ENCODE measurements around the gene PIERCE2. TPM values are rescaled to one million over a fixed set of nuclear protein-coding genes. Genes with fewer than 3 reads are reported as not detected.

The PIERCE2 gene
- total RNA-seq, 1 experiment from 2014 or later: 3.5 TPM

GRCh38 chr15:55366981-55367380 lies 41.3 kb upstream of the PIERCE2 start:
- H3K4me1 Mint-ChIP-seq (ENCODE audit: insufficient read depth, unreplicated experiment): no peaks in the 10 kb centered on the region
- BruUV-seq (replicated peaks): no TSS peak
- no peaks in the 10 kb centered on the region for H3K9me3 Mint-ChIP-seq (ENCODE audit: unreplicated experiment)

GRCh38 chr15:55372701-55373440 lies 35.4 kb upstream of the PIERCE2 start:
- CTCF ChIA-PET: interaction anchor here (0.7 kb wide), 1 partner anchor 22 kb away, joined by 3 read pairs; no protein-coding TSS in a partner anchor
- POLR2A ChIA-PET: interaction anchor here (0.7 kb wide), 1 partner anchor 27 kb away, joined by 3 read pairs; no protein-coding TSS in a partner anchor
- no peaks in the 10 kb centered on the region for H3K9me3 Mint-ChIP-seq (ENCODE audit: unreplicated experiment)

More at GRCh38 chr15:55366981-55367380, 41.3 kb upstream of the PIERCE2 start:
- peaks cover 48% of the 10 kb centered on the region for H3K36me3 Mint-ChIP-seq (ENCODE audit: insufficient read depth, unreplicated experiment)
- ChIA-PET POLR2A (interaction anchor here (1.0 kb wide), 1 partner anchor 170 kb away, joined by 3 read pairs; the partner anchor contains the start of gene RSL24D1), CTCF (interaction anchor here (0.5 to 1.3 kb wide), 5 partner anchors 40 to 259 kb away, joined by 3 to 5 read pairs (median 4); no protein-coding TSS in a partner anchor)
- TF ChIP-seq CTCF (IDR thresholded peaks at IDR 0.05; ENCODE audit: unreplicated experiment): no peak
- no peak overlapping the region for H3K4me3 Mint-ChIP-seq (ENCODE audit: unreplicated experiment)
- intact Hi-C loops (cut with micrococcal nuclease): no loop called here
- H3K27me3 Mint-ChIP-seq (ENCODE audit: insufficient read depth, unreplicated experiment): no peaks in the 10 kb centered on the region
- no peak for DNase-seq (ENCODE audit: unreplicated experiment)
- H3K27ac Mint-ChIP-seq (ENCODE audit: low read depth, unreplicated experiment): no peak overlapping the region

GRCh38 chr15:55379095-55379494 lies 29.2 kb upstream of the PIERCE2 start:
- ChIA-PET POLR2A (interaction anchor here (0.8 kb wide), 1 partner anchor 22 kb away, joined by 3 read pairs; no protein-coding TSS in a partner anchor), CTCF (no interaction called here)
- Mint-ChIP-seq H3K9me3 (ENCODE audit: unreplicated experiment) (no peaks in the 10 kb centered on the region), H3K36me3 (ENCODE audit: insufficient read depth, unreplicated experiment) (peaks cover 44% of the 10 kb centered on the region), H3K4me3 (ENCODE audit: unreplicated experiment) (no peak overlapping the region), H3K27ac (ENCODE audit: low read depth, unreplicated experiment) (no peak overlapping the region), H3K4me1 (ENCODE audit: insufficient read depth, unreplicated experiment) (no peaks in the 10 kb centered on the region), H3K27me3 (ENCODE audit: insufficient read depth, unreplicated experiment) (no peaks in the 10 kb centered on the region)
- no peak for DNase-seq (ENCODE audit: unreplicated experiment)
- no TSS peak for BruUV-seq (replicated peaks)
- TF ChIP-seq CTCF (IDR thresholded peaks at IDR 0.05; ENCODE audit: unreplicated experiment): no peak
- intact Hi-C loops (cut with micrococcal nuclease): no loop called here

More at GRCh38 chr15:55372701-55373440, 35.4 kb upstream of the PIERCE2 start:
- no peaks in the 10 kb centered on the region for H3K4me1 Mint-ChIP-seq (ENCODE audit: insufficient read depth, unreplicated experiment)
- no peaks in the 10 kb centered on the region for H3K27me3 Mint-ChIP-seq (ENCODE audit: insufficient read depth, unreplicated experiment)
- no TSS peak for BruUV-seq (replicated peaks)
- H3K4me3 Mint-ChIP-seq (ENCODE audit: unreplicated experiment): no peak overlapping the region
- intact Hi-C loops (cut with micrococcal nuclease): no loop called here
- TF ChIP-seq CTCF (IDR thresholded peaks at IDR 0.05; ENCODE audit: unreplicated experiment): no peak
- peaks cover 56% of the 10 kb centered on the region for H3K36me3 Mint-ChIP-seq (ENCODE audit: insufficient read depth, unreplicated experiment)
- DNase-seq (ENCODE audit: unreplicated experiment): no peak
- no peak overlapping the region for H3K27ac Mint-ChIP-seq (ENCODE audit: low read depth, unreplicated experiment)

- no peak for TF ChIP-seq CTCF (IDR thresholded peaks at IDR 0.05; ENCODE audit: unreplicated experiment)
- H3K4me1 Mint-ChIP-seq (ENCODE audit: insufficient read depth, unreplicated experiment): peaks cover 2% of the 10 kb centered on the region
- no peaks in the 10 kb centered on the region for H3K27me3 Mint-ChIP-seq (ENCODE audit: insufficient read depth, unreplicated experiment)
- no peak overlapping the region for H3K4me3 Mint-ChIP-seq (ENCODE audit: unreplicated experiment)
- H3K27ac Mint-ChIP-seq (ENCODE audit: low read depth, unreplicated experiment): no peak overlapping the region
- intact Hi-C loops (cut with micrococcal nuclease): no loop called here
- no peak for DNase-seq (ENCODE audit: unreplicated experiment)
- ChIA-PET CTCF (interaction anchor here (0.7 to 2.4 kb wide), 3 partner anchors 26 to 225 kb away, joined by 3 to 6 read pairs (median 4); partner anchors contain the start of genes CCPG1 and PIERCE2), POLR2A (no interaction called here)
- H3K36me3 Mint-ChIP-seq (ENCODE audit: insufficient read depth, unreplicated experiment): peaks cover 42% of the 10 kb centered on the region
- BruUV-seq (replicated peaks): no TSS peak
- H3K9me3 Mint-ChIP-seq (ENCODE audit: unreplicated experiment): no peaks in the 10 kb centered on the region
Measured at GRCh38 chr15:55381595-55381994, 26.7 kb upstream of the PIERCE2 start.
